SU-DHL-6 (cell line): ENCODE measurements around the gene PALM2AKAP2.

Source experiments
- H2AFZ ChIP-seq: fragments of 200-600 bp; sonication (generic); 2 replicates; pipeline ENCODE4 v1.6.1; 2014; ENCODE audit warnings: low read depth, mild to moderate bottlenecking, moderate library complexity, mixed read lengths, antibody characterized with exemption, low read length; ENCODE audit not compliant: severe bottlenecking
- H3F3A ChIP-seq: fragments of 200-600 bp; shearing (Covaris generic); 2 replicates; pipeline ENCODE4 v1.6.0; 2016; ENCODE audit warnings: antibody characterized with exemption, mild to moderate bottlenecking; ENCODE audit not compliant: insufficient read depth
- H3K27ac ChIP-seq: fragments of 200-600 bp; sonication (generic); 2 replicates; pipeline ENCODE4 v1.5.1; 2016; ENCODE audit warnings: low read depth, mild to moderate bottlenecking, low read length, moderate library complexity, mixed read lengths
- H3K27me3 ChIP-seq: fragments of 200-600 bp; sonication (generic), shearing (Covaris generic); 2 replicates; pipeline ENCODE4 v1.6.0; 2014; ENCODE audit warnings: mild to moderate bottlenecking, low read length
- H3K36me3 ChIP-seq: fragments of 200-600 bp; sonication (generic); 2 replicates; pipeline ENCODE4 v1.6.1; 2014; ENCODE audit warnings: mild to moderate bottlenecking, low read length, mixed read lengths
- H3K4me2 ChIP-seq: fragments of 300-600, 200-600 bp; shearing (Covaris generic), sonication (generic); 2 replicates; pipeline ENCODE4 v1.6.0; 2014; ENCODE audit warnings: low read length, low read depth, mild to moderate bottlenecking; ENCODE audit not compliant: poor library complexity, severe bottlenecking
- H3K4me3 ChIP-seq: fragments of 200-600 bp; sonication (generic); 2 replicates; pipeline ENCODE4 v1.5.1; 2014; ENCODE audit warnings: antibody characterized with exemption, low read length, mild to moderate bottlenecking, mixed read lengths; ENCODE audit not compliant: insufficient read depth, poor library complexity, severe bottlenecking
- H3K79me2 ChIP-seq: fragments of 200-600 bp; sonication (generic); 2 replicates; pipeline ENCODE4 v1.6.1; 2014; ENCODE audit warnings: mild to moderate bottlenecking, low read length, moderate library complexity; ENCODE audit not compliant: insufficient read depth
- H3K9ac ChIP-seq: fragments of 200-600 bp; sonication (generic); 2 replicates; pipeline ENCODE4 v1.7.0; 2014; ENCODE audit warnings: mild to moderate bottlenecking, low read length
- H3K9me2 ChIP-seq: fragments of 200-600 bp; sonication (generic); replicated peaks from 2 replicates; pipeline ENCODE4 v1.6.1; 2014; ENCODE audit warnings: low read length; ENCODE audit not compliant: insufficient read depth
- H3K9me3 ChIP-seq: fragments of 200-600 bp; sonication (generic); 2 replicates; pipeline ENCODE4 v1.6.1; 2014; ENCODE audit warnings: low read length, mixed read lengths; ENCODE audit not compliant: insufficient read depth
- H4K20me1 ChIP-seq: fragments of 200-600 bp; sonication (generic); 2 replicates; pipeline ENCODE4 v1.6.1; 2014; ENCODE audit warnings: low read depth, mild to moderate bottlenecking, antibody characterized with exemption, low read length, moderate library complexity, mixed read lengths
- EZH2phosphoT487 ChIP-seq: fragments of 200-600 bp; sonication (generic), shearing (Covaris generic); conservative IDR thresholded peaks from 2 replicates; pipeline ENCODE4 v1.6.1; 2018; ENCODE audit warnings: mild to moderate bottlenecking, antibody characterized with exemption, low read length, moderate library complexity, mixed read lengths
- TF ChIP-seq, protein P1 (sequence below): fragments of 200-600 bp; sonication (generic); IDR thresholded peaks from one replicate; pipeline ENCODE4 v1.5.1; 2017; ENCODE audit warnings: antibody characterized with exemption, mild to moderate bottlenecking, low read length, moderate library complexity; ENCODE audit not compliant: insufficient read depth, poor library complexity, severe bottlenecking

PALM2AKAP2 gene

DNA sequence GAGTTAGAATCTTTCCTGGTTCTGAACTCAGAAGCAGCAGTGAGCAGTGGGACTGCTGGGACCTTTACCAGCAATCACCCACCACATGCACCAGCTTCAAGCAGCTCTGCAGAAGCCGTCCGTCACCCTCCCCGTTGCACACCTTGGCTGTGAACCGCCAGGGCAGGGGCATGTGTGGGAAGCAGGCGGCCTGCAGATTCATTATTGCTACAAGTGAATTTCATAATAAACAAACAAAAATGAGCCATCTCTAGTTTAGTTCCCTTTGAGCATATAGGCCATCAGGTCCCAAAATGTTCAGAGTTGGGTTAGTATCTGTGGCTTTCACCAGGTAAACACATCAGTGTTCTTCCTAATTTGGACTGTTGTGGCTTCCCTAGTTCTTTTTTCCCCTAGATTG, 17.5 kb downstream of the PALM2AKAP2 start:
- TF ChIP-seq EZH2phosphoT487: no peak
- TF ChIP-seq, protein P1, sequence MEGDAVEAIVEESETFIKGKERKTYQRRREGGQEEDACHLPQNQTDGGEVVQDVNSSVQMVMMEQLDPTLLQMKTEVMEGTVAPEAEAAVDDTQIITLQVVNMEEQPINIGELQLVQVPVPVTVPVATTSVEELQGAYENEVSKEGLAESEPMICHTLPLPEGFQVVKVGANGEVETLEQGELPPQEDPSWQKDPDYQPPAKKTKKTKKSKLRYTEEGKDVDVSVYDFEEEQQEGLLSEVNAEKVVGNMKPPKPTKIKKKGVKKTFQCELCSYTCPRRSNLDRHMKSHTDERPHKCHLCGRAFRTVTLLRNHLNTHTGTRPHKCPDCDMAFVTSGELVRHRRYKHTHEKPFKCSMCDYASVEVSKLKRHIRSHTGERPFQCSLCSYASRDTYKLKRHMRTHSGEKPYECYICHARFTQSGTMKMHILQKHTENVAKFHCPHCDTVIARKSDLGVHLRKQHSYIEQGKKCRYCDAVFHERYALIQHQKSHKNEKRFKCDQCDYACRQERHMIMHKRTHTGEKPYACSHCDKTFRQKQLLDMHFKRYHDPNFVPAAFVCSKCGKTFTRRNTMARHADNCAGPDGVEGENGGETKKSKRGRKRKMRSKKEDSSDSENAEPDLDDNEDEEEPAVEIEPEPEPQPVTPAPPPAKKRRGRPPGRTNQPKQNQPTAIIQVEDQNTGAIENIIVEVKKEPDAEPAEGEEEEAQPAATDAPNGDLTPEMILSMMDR: no peak
- H3K79me2 ChIP-seq: no peaks in the 10 kb centered on the region
- H3K36me3 ChIP-seq: no peaks in the 10 kb centered on the region
- H2AFZ ChIP-seq: no peak overlapping the region
- no peaks in the 10 kb centered on the region for H3K9me3 ChIP-seq
- H4K20me1 ChIP-seq: no peaks in the 10 kb centered on the region
- no peaks in the 10 kb centered on the region for H3K27me3 ChIP-seq
- no peak overlapping the region for H3K4me2 ChIP-seq
- no peak overlapping the region for H3K9ac ChIP-seq
- no peak overlapping the region for H3K4me3 ChIP-seq
- no peaks in the 10 kb centered on the region for H3F3A ChIP-seq
- H3K9me2 ChIP-seq: no peaks in the 10 kb centered on the region
- H3K27ac ChIP-seq: no peak overlapping the region

GRCh38 chr9:109799141-109799540, 19.1 kb downstream of the PALM2AKAP2 start:
- Histone ChIP-seq H3K9ac (no peak overlapping the region), H3K9me3 (no peaks in the 10 kb centered on the region), H3K4me2 (no peak overlapping the region), H3K79me2 (no peaks in the 10 kb centered on the region), H4K20me1 (no peaks in the 10 kb centered on the region), H3K27me3 (no peaks in the 10 kb centered on the region), H3K9me2 (no peaks in the 10 kb centered on the region), H3K27ac (no peak overlapping the region), H3F3A (no peaks in the 10 kb centered on the region), H2AFZ (no peak overlapping the region), H3K4me3 (no peak overlapping the region), H3K36me3 (no peaks in the 10 kb centered on the region)
- TF ChIP-seq EZH2phosphoT487: no peak
- TF ChIP-seq, protein P1: no peak

DNA sequence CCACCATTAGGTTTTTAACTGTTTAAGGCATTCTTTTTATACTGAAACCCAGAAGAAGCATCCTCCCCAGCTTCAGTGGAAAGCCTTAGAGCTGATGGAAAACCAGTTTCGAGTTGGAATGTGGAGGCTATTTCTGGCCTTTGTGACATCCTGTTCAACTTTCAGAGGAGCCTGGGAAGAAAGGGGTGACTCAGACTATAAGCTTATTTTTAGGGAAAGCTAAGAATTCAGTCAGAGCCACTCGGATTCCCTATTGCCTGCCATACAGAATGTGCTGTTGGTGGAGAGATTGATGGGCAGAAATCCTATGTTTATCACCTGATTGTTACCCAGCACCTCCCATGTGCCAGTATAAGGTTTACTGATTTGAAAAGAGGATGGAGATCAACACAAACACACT, 19.8 kb downstream of the PALM2AKAP2 start:
- Histone ChIP-seq H2AFZ (no peak overlapping the region), H3K79me2 (no peaks in the 10 kb centered on the region), H3K27ac (no peak overlapping the region), H3K9me2 (no peaks in the 10 kb centered on the region), H3K4me2 (no peak overlapping the region), H3K9ac (no peak overlapping the region), H3K27me3 (no peaks in the 10 kb centered on the region), H3K36me3 (no peaks in the 10 kb centered on the region), H3F3A (no peaks in the 10 kb centered on the region), H4K20me1 (no peaks in the 10 kb centered on the region), H3K4me3 (no peak overlapping the region), H3K9me3 (no peaks in the 10 kb centered on the region)
- TF ChIP-seq EZH2phosphoT487: no peak
- TF ChIP-seq, protein P1: no peak

GRCh38 chr9:109801484-109801883, 21.5 kb downstream of the PALM2AKAP2 start:
- H3K36me3 ChIP-seq: no peaks in the 10 kb centered on the region
- TF ChIP-seq EZH2phosphoT487: no peak
- TF ChIP-seq, protein P1: no peak
- no peaks in the 10 kb centered on the region for H3K9me3 ChIP-seq
- H3K9ac ChIP-seq: no peak overlapping the region
- H3K9me2 ChIP-seq: no peaks in the 10 kb centered on the region
- H4K20me1 ChIP-seq: no peaks in the 10 kb centered on the region
- no peak overlapping the region for H2AFZ ChIP-seq
- no peak overlapping the region for H3K4me2 ChIP-seq
- no peaks in the 10 kb centered on the region for H3K79me2 ChIP-seq
- no peak overlapping the region for H3K27ac ChIP-seq
- H3F3A ChIP-seq: no peaks in the 10 kb centered on the region
- no peak overlapping the region for H3K4me3 ChIP-seq
- H3K27me3 ChIP-seq: no peaks in the 10 kb centered on the region
